BLaER1 (cell line): ENCODE measurements around the gene SPON1.

Experiments used
- H3K27ac ChIP-seq: shearing (Covaris generic); formaldehyde crosslinking; 2 replicates; pipeline ENCODE4 v1.8.1; 2022
- H3K27me3 ChIP-seq: shearing (Covaris generic); formaldehyde crosslinking; 2 replicates; pipeline ENCODE4 v1.8.1; 2022
- H3K36me3 ChIP-seq: shearing (Covaris generic); formaldehyde crosslinking; 2 replicates; pipeline ENCODE4 v1.8.1; 2022
- H3K4me1 ChIP-seq: shearing (Covaris generic); formaldehyde crosslinking; 2 replicates; pipeline ENCODE4 v1.8.1; 2022
- H3K4me2 ChIP-seq: shearing (Covaris generic); formaldehyde crosslinking; 2 replicates; pipeline ENCODE4 v1.8.1; 2022
- H3K4me3 ChIP-seq: shearing (Covaris generic); formaldehyde crosslinking; 2 replicates; pipeline ENCODE4 v1.8.1; 2022
- H3K9ac ChIP-seq: shearing (Covaris generic); formaldehyde crosslinking; 2 replicates; pipeline ENCODE4 v1.8.1; 2022
- H3K9me3 ChIP-seq: shearing (Covaris generic); formaldehyde crosslinking; 2 replicates; pipeline ENCODE4 v1.8.1; 2022
- H4K20me1 ChIP-seq: shearing (Covaris generic); formaldehyde crosslinking; 2 replicates; pipeline ENCODE4 v1.8.1; 2022
- Cebpa-rat ChIP-seq: shearing (Covaris generic); IDR thresholded peaks from 2 replicates; pipeline ENCODE4 v1.8.1; 2022

The SPON1 gene

GRCh38 chr11:14228356-14228755 is 265.8 kb downstream of the SPON1 start:
- Histone ChIP-seq H3K27ac (no peak overlapping the region), H3K4me1 (peaks cover 4% of the 10 kb centered on the region; the same call in 1 of the 2 replicates), H3K36me3 (no peaks in the 10 kb centered on the region), H3K4me3 (no peak overlapping the region), H4K20me1 (no peaks in the 10 kb centered on the region), H3K27me3 (no peaks in the 10 kb centered on the region), H3K4me2 (no peak overlapping the region), H3K9ac (no peak overlapping the region), H3K9me3 (peaks cover 5% of the 10 kb centered on the region; the same call in 1 of the 2 replicates)
- TF ChIP-seq Cebpa-rat: no peak

GRCh38 chr11:14229472-14229871 is 266.9 kb downstream of the SPON1 start:
- Histone ChIP-seq H3K36me3 (no peaks in the 10 kb centered on the region), H3K4me1 (peaks cover 4% of the 10 kb centered on the region; the same call in 1 of the 2 replicates), H4K20me1 (no peaks in the 10 kb centered on the region), H3K9ac (no peak overlapping the region), H3K27me3 (no peaks in the 10 kb centered on the region), H3K4me2 (no peak overlapping the region), H3K27ac (no peak overlapping the region), H3K9me3 (peaks cover 5% of the 10 kb centered on the region; the same call in 1 of the 2 replicates), H3K4me3 (no peak overlapping the region)
- TF ChIP-seq Cebpa-rat: no peak

- H3K27me3 ChIP-seq: no peaks in the 10 kb centered on the region
- TF ChIP-seq Cebpa-rat: no peak
- H3K36me3 ChIP-seq: no peaks in the 10 kb centered on the region
- H4K20me1 ChIP-seq: no peaks in the 10 kb centered on the region
- no peak overlapping the region for H3K9ac ChIP-seq
- H3K27ac ChIP-seq: no peak overlapping the region
- peaks cover 5% of the 10 kb centered on the region; the same call in 1 of the 2 replicates for H3K9me3 ChIP-seq
- H3K4me2 ChIP-seq: no peak overlapping the region
- no peak overlapping the region for H3K4me3 ChIP-seq
- peaks cover 4% of the 10 kb centered on the region; the same call in 1 of the 2 replicates for H3K4me1 ChIP-seq
Observed at GRCh38 chr11:14230407-14230806, 267.9 kb downstream of the SPON1 start.

- H3K4me2 ChIP-seq: no peak overlapping the region
- no peak overlapping the region for H3K27ac ChIP-seq
- TF ChIP-seq Cebpa-rat: no peak
- H3K27me3 ChIP-seq: no peaks in the 10 kb centered on the region
- H4K20me1 ChIP-seq: no peaks in the 10 kb centered on the region
- H3K9ac ChIP-seq: no peak overlapping the region
- H3K36me3 ChIP-seq: no peaks in the 10 kb centered on the region
- H3K4me3 ChIP-seq: no peak overlapping the region
- H3K9me3 ChIP-seq: no peaks in the 10 kb centered on the region
- H3K4me1 ChIP-seq: peaks cover 10% of the 10 kb centered on the region; the same call in 1 of the 2 replicates
Observed at GRCh38 chr11:14232652-14233051, 270.1 kb downstream of the SPON1 start.

- no peak overlapping the region for H3K9ac ChIP-seq
- no peaks in the 10 kb centered on the region for H4K20me1 ChIP-seq
- H3K27me3 ChIP-seq: no peaks in the 10 kb centered on the region
- H3K9me3 ChIP-seq: no peaks in the 10 kb centered on the region
- H3K4me3 ChIP-seq: no peak overlapping the region
- no peaks in the 10 kb centered on the region for H3K36me3 ChIP-seq
- no peak overlapping the region for H3K4me2 ChIP-seq
- H3K27ac ChIP-seq: no peak overlapping the region
- no peak for TF ChIP-seq Cebpa-rat
- peaks cover 7% of the 10 kb centered on the region; the same call in 1 of the 2 replicates for H3K4me1 ChIP-seq
Observed at GRCh38 chr11:14234446-14234845, 271.9 kb downstream of the SPON1 start.

- H3K27ac ChIP-seq: no peak overlapping the region
- no peak overlapping the region for H3K9ac ChIP-seq
- TF ChIP-seq Cebpa-rat: no peak
- no peaks in the 10 kb centered on the region for H3K9me3 ChIP-seq
- peaks cover 7% of the 10 kb centered on the region; the same call in 1 of the 2 replicates for H3K4me1 ChIP-seq
- no peaks in the 10 kb centered on the region for H4K20me1 ChIP-seq
- no peaks in the 10 kb centered on the region for H3K27me3 ChIP-seq
- no peak overlapping the region for H3K4me3 ChIP-seq
- H3K36me3 ChIP-seq: no peaks in the 10 kb centered on the region
- no peak overlapping the region for H3K4me2 ChIP-seq
Observed at GRCh38 chr11:14235701-14236100, 273.2 kb downstream of the SPON1 start.

GRCh38 chr11:14237444-14237961 is 275.0 kb downstream of the SPON1 start:
- Histone ChIP-seq H3K9ac (no peak overlapping the region), H3K27ac (no peak overlapping the region), H3K4me2 (peak overlapping the region; percentile 25; the same call in 1 of the 2 replicates), H3K36me3 (no peaks in the 10 kb centered on the region), H3K9me3 (no peaks in the 10 kb centered on the region), H3K4me1 (peaks cover 7% of the 10 kb centered on the region; the same call in 1 of the 2 replicates), H3K27me3 (no peaks in the 10 kb centered on the region), H3K4me3 (no peak overlapping the region), H4K20me1 (no peaks in the 10 kb centered on the region)
- TF ChIP-seq Cebpa-rat: no peak

- Histone ChIP-seq H3K9ac (no peak overlapping the region), H3K4me3 (no peak overlapping the region)
Observed at GRCh38 chr11:14240221-14240620, 277.7 kb downstream of the SPON1 start.

GRCh38 chr11:14240951-14241350 is 278.4 kb downstream of the SPON1 start:
- no peaks in the 10 kb centered on the region for H3K27me3 ChIP-seq
- H3K4me2 ChIP-seq: no peak overlapping the region
- no peak overlapping the region for H3K27ac ChIP-seq
- no peaks in the 10 kb centered on the region for H3K9me3 ChIP-seq
- H3K36me3 ChIP-seq: no peaks in the 10 kb centered on the region
- H3K4me1 ChIP-seq: peaks cover 7% of the 10 kb centered on the region; the same call in 1 of the 2 replicates
- H3K4me3 ChIP-seq: no peak overlapping the region
- H4K20me1 ChIP-seq: no peaks in the 10 kb centered on the region
- no peak for TF ChIP-seq Cebpa-rat
- no peak overlapping the region for H3K9ac ChIP-seq

More at GRCh38 chr11:14240221-14240620, 277.7 kb downstream of the SPON1 start:
- no peaks in the 10 kb centered on the region for H3K9me3 ChIP-seq
- no peak for TF ChIP-seq Cebpa-rat
- no peaks in the 10 kb centered on the region for H3K36me3 ChIP-seq
- H3K4me1 ChIP-seq: peaks cover 7% of the 10 kb centered on the region; the same call in 1 of the 2 replicates
- H3K27me3 ChIP-seq: no peaks in the 10 kb centered on the region
- no peak overlapping the region for H3K4me2 ChIP-seq
- H3K27ac ChIP-seq: no peak overlapping the region
- H4K20me1 ChIP-seq: no peaks in the 10 kb centered on the region

GRCh38 chr11:14242187-14242586 is 279.7 kb downstream of the SPON1 start:
- H3K9ac ChIP-seq: no peak overlapping the region
- no peak overlapping the region for H3K4me2 ChIP-seq
- H3K27ac ChIP-seq: no peak overlapping the region
- H3K27me3 ChIP-seq: no peaks in the 10 kb centered on the region
- H3K36me3 ChIP-seq: no peaks in the 10 kb centered on the region
- TF ChIP-seq Cebpa-rat: no peak
- H4K20me1 ChIP-seq: no peaks in the 10 kb centered on the region
- peaks cover 4% of the 10 kb centered on the region; the same call in 1 of the 2 replicates for H3K4me1 ChIP-seq
- no peak overlapping the region for H3K4me3 ChIP-seq
- H3K9me3 ChIP-seq: no peaks in the 10 kb centered on the region

- Histone ChIP-seq H3K36me3 (no peaks in the 10 kb centered on the region), H3K27ac (no peak overlapping the region), H4K20me1 (no peaks in the 10 kb centered on the region), H3K4me1 (no peaks in the 10 kb centered on the region), H3K9ac (no peak overlapping the region), H3K4me3 (no peak overlapping the region), H3K4me2 (no peak overlapping the region), H3K27me3 (no peaks in the 10 kb centered on the region), H3K9me3 (no peaks in the 10 kb centered on the region)
- no peak for TF ChIP-seq Cebpa-rat
Observed at GRCh38 chr11:14242733-14243132, 280.2 kb downstream of the SPON1 start.
